ENCODE results near the gene SEMA3A. TPM values are rescaled to one million over a fixed set of nuclear protein-coding genes. Genes with fewer than 3 reads are reported as not detected.

SEMA3A gene
- total and polyA plus RNA-seq, 2 experiments from 2014 or later = 24.5 to 48.4 TPM

DNA sequence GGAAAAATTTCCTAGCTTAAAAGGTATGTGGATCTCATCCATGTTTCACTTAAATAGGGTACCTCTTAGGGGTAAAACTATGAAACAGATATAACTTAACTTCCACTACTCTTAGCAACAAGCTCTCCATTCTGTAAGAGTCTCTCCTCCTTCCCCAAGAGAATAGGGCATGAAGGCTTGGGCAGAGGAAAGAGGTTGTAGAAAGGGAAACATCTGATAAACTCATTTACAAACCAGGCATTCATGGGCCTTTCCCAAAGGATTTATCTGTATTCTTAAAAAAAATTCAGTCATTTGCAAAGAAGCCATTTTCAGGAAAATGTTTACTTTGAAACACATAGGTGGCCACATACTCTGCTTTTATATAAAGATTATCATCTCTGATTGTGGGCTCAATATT lies 82.7 kb downstream of the SEMA3A start:
- in situ Hi-C loops (cut with MboI) = no loop called here

DNA sequence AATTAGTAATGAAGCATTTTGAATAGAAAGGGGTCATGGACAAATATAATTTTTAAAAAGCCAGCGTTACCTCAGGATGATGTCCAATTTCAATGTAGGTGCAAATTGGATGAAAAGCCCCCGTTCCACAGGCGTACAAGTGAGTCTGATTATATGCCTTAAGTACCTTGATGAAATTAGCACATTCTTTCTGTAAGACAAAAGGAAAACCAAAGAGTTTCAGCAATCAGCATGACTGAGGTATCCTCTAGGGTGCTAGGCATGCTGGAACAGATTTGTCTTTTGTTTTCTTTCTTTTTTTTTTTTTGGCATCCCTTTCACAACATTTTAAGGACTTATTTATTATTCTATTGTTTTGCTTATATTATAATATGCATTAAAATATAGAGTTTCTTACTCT lies 84.2 kb downstream of the SEMA3A start:
- no peak overlapping the region for H3K9ac ChIP-seq
- H3K9me3 ChIP-seq (ENCODE audit: low read depth) = no peaks in the 10 kb centered on the region
- no peak overlapping the region for H2AFZ ChIP-seq
- H3K27ac ChIP-seq = no peak overlapping the region
- no peaks in the 10 kb centered on the region for H4K20me1 ChIP-seq (ENCODE audit: insufficient read depth)
- no peaks in the 10 kb centered on the region; the same call in 1 of the 2 replicates for H3K9me2 ChIP-seq (ENCODE audit: insufficient read depth)
- H3K36me3 ChIP-seq (ENCODE audit: low read depth) = no peaks in the 10 kb centered on the region
- no peak overlapping the region for H3K4me2 ChIP-seq (ENCODE audit: unreplicated experiment)
- no peaks in the 10 kb centered on the region for H3K79me2 ChIP-seq (ENCODE audit: insufficient read depth)
- no peak overlapping the region for H3K4me3 ChIP-seq
- H3K4me1 ChIP-seq (ENCODE audit: insufficient read depth) = peaks cover 28% of the 10 kb centered on the region
- in situ Hi-C loops (cut with MboI) = no loop called here
- no peaks in the 10 kb centered on the region for H3K27me3 ChIP-seq (replicated peaks; ENCODE audit: insufficient read depth)
- H3F3A ChIP-seq (ENCODE audit: insufficient read depth) = peaks cover 7% of the 10 kb centered on the region; the same call in 1 of the 2 replicates
- TF ChIP-seq EZH2phosphoT487 (IDR thresholded peaks at IDR 0.05; ENCODE audit: insufficient read depth, low read depth) = no peak
- TF ChIP-seq EZH2 (IDR thresholded peaks at IDR 0.05; ENCODE audit: insufficient read depth, poor library complexity, severe bottlenecking) = no peak
- 98 to 100% methylated on average over 3 of the region's 3 CpGs for WGBS, 2 experiments (ENCODE audit: low coverage in 1 of 2, low lambda C conversion rate in 2 of 2, missing lambda C conversion rate in 2 of 2)
- DNase-seq = no peak

More for the DNA sequence above, 82.7 kb downstream of the SEMA3A start:
- H3K4me1 ChIP-seq (ENCODE audit: insufficient read depth) = peaks cover 23% of the 10 kb centered on the region
- no peaks in the 10 kb centered on the region for H4K20me1 ChIP-seq (ENCODE audit: insufficient read depth)
- no peaks in the 10 kb centered on the region; the same call in 1 of the 2 replicates for H3K9me2 ChIP-seq (ENCODE audit: insufficient read depth)
- DNase-seq = no peak
- H3K79me2 ChIP-seq (ENCODE audit: insufficient read depth) = no peaks in the 10 kb centered on the region
- TF ChIP-seq EZH2phosphoT487 (IDR thresholded peaks at IDR 0.05; ENCODE audit: insufficient read depth, low read depth) = no peak
- TF ChIP-seq EZH2 (IDR thresholded peaks at IDR 0.05; ENCODE audit: insufficient read depth, poor library complexity, severe bottlenecking) = no peak
- H3K4me3 ChIP-seq = no peak overlapping the region
- no peak overlapping the region for H3K27ac ChIP-seq
- no peak overlapping the region for H2AFZ ChIP-seq
- no peak overlapping the region for H3K4me2 ChIP-seq (ENCODE audit: unreplicated experiment)
- no peaks in the 10 kb centered on the region for H3K27me3 ChIP-seq (replicated peaks; ENCODE audit: insufficient read depth)
- no peaks in the 10 kb centered on the region for H3K9me3 ChIP-seq (ENCODE audit: low read depth)
- H3K9ac ChIP-seq = no peak overlapping the region
- no peaks in the 10 kb centered on the region for H3K36me3 ChIP-seq (ENCODE audit: low read depth)
- H3F3A ChIP-seq (ENCODE audit: insufficient read depth) = peaks cover 7% of the 10 kb centered on the region; the same call in 1 of the 2 replicates

DNA sequence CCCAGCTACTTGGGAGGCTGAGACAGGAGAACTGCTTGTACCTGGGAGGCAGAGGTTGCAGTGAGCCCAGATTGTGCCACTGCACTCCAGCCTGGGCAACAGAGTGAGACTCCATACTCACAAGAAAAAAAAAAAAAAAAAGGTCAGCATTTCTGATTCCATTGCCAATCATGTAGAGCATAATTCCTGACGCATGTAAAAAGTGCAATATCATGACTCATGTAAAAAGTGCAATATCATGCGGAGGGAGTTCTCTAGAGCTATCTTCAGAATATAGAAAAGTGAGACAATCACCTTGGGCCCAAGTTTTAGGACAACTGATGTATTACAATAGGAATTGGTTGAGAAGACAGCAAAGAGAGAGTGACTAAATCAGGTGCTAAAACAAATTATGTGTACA lies 85.8 kb downstream of the SEMA3A start:
- Histone ChIP-seq H3K9me3 (ENCODE audit: low read depth) (no peaks in the 10 kb centered on the region), H3K9me2 (ENCODE audit: insufficient read depth) (no peaks in the 10 kb centered on the region; the same call in 1 of the 2 replicates), H3K79me2 (ENCODE audit: insufficient read depth) (no peaks in the 10 kb centered on the region), H3K27ac (no peak overlapping the region), H3K4me3 (no peak overlapping the region), H3K36me3 (ENCODE audit: low read depth) (no peaks in the 10 kb centered on the region), H2AFZ (no peak overlapping the region), H3K4me1 (ENCODE audit: insufficient read depth) (peaks cover 29% of the 10 kb centered on the region), H3K27me3 (replicated peaks; ENCODE audit: insufficient read depth) (no peaks in the 10 kb centered on the region), H4K20me1 (ENCODE audit: insufficient read depth) (no peaks in the 10 kb centered on the region), H3K9ac (no peak overlapping the region), H3K4me2 (ENCODE audit: unreplicated experiment) (no peak overlapping the region), H3F3A (ENCODE audit: insufficient read depth) (peaks cover 7% of the 10 kb centered on the region; the same call in 1 of the 2 replicates)
- in situ Hi-C loops (cut with MboI) = no loop called here
- WGBS, 2 experiments (ENCODE audit: low coverage in 1 of 2, low lambda C conversion rate in 2 of 2, missing lambda C conversion rate in 2 of 2) = 71 to 76% methylated on average over 2 of the region's 2 CpGs
- TF ChIP-seq EZH2phosphoT487 (IDR thresholded peaks at IDR 0.05; ENCODE audit: insufficient read depth, low read depth) = no peak
- TF ChIP-seq EZH2 (IDR thresholded peaks at IDR 0.05; ENCODE audit: insufficient read depth, poor library complexity, severe bottlenecking) = no peak
- DNase-seq = no peak

DNA sequence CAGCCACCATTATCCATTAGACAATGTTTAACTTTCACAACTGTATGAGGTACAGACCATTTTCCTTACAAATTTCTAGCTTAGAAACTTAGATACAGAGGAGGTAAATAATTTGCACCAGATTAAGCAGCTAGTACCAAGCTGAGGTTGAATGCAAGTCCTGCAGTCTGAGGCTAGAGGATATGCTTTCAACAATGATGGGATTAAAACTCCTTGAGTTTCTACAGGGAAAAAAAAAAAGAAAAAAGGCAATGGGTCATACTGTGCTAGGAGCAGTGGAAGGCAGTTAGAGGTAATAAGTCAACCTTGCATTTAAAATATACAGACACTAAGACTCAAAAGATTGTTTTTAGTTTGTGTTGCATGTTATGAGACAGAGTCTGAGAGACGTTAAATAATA lies 86.5 kb downstream of the SEMA3A start:
- H3K9me2 ChIP-seq (ENCODE audit: insufficient read depth) = no peaks in the 10 kb centered on the region; the same call in 1 of the 2 replicates
- DNase-seq = no peak
- H2AFZ ChIP-seq = no peak overlapping the region
- no peaks in the 10 kb centered on the region for H3K36me3 ChIP-seq (ENCODE audit: low read depth)
- no peak overlapping the region for H3K4me3 ChIP-seq
- TF ChIP-seq EZH2 (IDR thresholded peaks at IDR 0.05; ENCODE audit: insufficient read depth, poor library complexity, severe bottlenecking) (no peak), EZH2phosphoT487 (IDR thresholded peaks at IDR 0.05; ENCODE audit: insufficient read depth, low read depth) (no peak)
- no peak overlapping the region for H3K4me2 ChIP-seq (ENCODE audit: unreplicated experiment)
- H3K4me1 ChIP-seq (ENCODE audit: insufficient read depth) = peaks cover 23% of the 10 kb centered on the region
- no peaks in the 10 kb centered on the region for H4K20me1 ChIP-seq (ENCODE audit: insufficient read depth)
- H3K27ac ChIP-seq = no peak overlapping the region
- 73 to 84% methylated on average over 1 of the region's 1 CpG for WGBS, 2 experiments (ENCODE audit: low coverage in 1 of 2, low lambda C conversion rate in 2 of 2, missing lambda C conversion rate in 2 of 2)
- H3F3A ChIP-seq (ENCODE audit: insufficient read depth) = peaks cover under 1% of the 10 kb centered on the region; the same call in 1 of the 2 replicates
- no peaks in the 10 kb centered on the region for H3K27me3 ChIP-seq (replicated peaks; ENCODE audit: insufficient read depth)
- H3K79me2 ChIP-seq (ENCODE audit: insufficient read depth) = no peaks in the 10 kb centered on the region
- H3K9me3 ChIP-seq (ENCODE audit: low read depth) = no peaks in the 10 kb centered on the region
- H3K9ac ChIP-seq = no peak overlapping the region
- in situ Hi-C loops (cut with MboI) = no loop called here

DNA sequence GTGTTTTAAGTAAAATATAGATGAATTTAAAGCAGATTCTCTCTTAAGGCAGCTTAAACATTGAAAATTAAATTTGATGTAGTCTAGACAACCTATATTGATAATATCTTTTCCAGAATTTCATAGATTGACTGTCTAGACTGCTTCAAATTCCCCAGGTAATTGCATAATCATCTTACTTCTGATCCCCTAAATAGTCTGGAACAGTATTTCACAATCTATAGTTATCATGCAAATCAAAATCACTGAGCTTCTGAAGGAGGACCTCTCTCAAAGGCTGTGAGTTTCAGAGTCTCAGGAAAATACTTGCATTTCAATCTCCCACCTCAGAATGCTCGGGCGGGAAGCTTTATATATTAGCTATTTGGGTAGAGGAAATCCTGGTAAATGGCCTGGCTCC lies 87.3 kb downstream of the SEMA3A start:
- no peaks in the 10 kb centered on the region for H3K79me2 ChIP-seq (ENCODE audit: insufficient read depth)
- TF ChIP-seq EZH2 (IDR thresholded peaks at IDR 0.05; ENCODE audit: insufficient read depth, poor library complexity, severe bottlenecking) (no peak), EZH2phosphoT487 (IDR thresholded peaks at IDR 0.05; ENCODE audit: insufficient read depth, low read depth) (no peak)
- 100% methylated on average over 2 of the region's 2 CpGs for WGBS, 2 experiments (ENCODE audit: low coverage in 1 of 2, low lambda C conversion rate in 2 of 2, missing lambda C conversion rate in 2 of 2)

More for the DNA sequence above, 87.3 kb downstream of the SEMA3A start:
- Histone ChIP-seq H3K9me2 (ENCODE audit: insufficient read depth) (no peaks in the 10 kb centered on the region; the same call in 1 of the 2 replicates), H3K4me2 (ENCODE audit: unreplicated experiment) (no peak overlapping the region), H3K27me3 (replicated peaks; ENCODE audit: insufficient read depth) (no peaks in the 10 kb centered on the region), H2AFZ (no peak overlapping the region), H3K9ac (no peak overlapping the region), H3K9me3 (ENCODE audit: low read depth) (no peaks in the 10 kb centered on the region), H3K27ac (no peak overlapping the region), H3K4me1 (ENCODE audit: insufficient read depth) (peaks cover 14% of the 10 kb centered on the region; the same call in 1 of the 2 replicates), H4K20me1 (ENCODE audit: insufficient read depth) (no peaks in the 10 kb centered on the region), H3F3A (ENCODE audit: insufficient read depth) (no peaks in the 10 kb centered on the region), H3K36me3 (ENCODE audit: low read depth) (no peaks in the 10 kb centered on the region), H3K4me3 (no peak overlapping the region)
- in situ Hi-C loops (cut with MboI) = no loop called here
- no peak for DNase-seq

Measured in GM23248 (cell line).